GM23338 (cell line): Measurements from ENCODE around the gene B4GALT6. TPM values are rescaled to one million over a fixed set of nuclear protein-coding genes. Genes with fewer than 3 reads are reported as not detected.

Experiments
- ATAC-seq: fragments of 200-7000 bp; cut with Tn5 transposase; 3 replicates; pipeline ENCODE4 v1.9.1; 2020
- DNase-seq: peaks from one replicate; pipeline ENCODE4 v3.0.0-alpha.2; 2015; ENCODE audit warnings: low spot score
- H2AFZ ChIP-seq: fragments of 200-600 bp; sonication (generic); 2 replicates; pipeline ENCODE4 v1.8.0; 2016; ENCODE audit warnings: antibody characterized with exemption, mild to moderate bottlenecking, moderate library complexity
- H3F3A ChIP-seq: fragments of 200-600 bp; sonication (generic); replicated peaks from 2 replicates; pipeline ENCODE4 v1.8.0; 2017; ENCODE audit warnings: antibody characterized with exemption, mixed run types, low read depth
- H3K27ac ChIP-seq: fragments of 200-600 bp; sonication (generic); 2 replicates; pipeline ENCODE4 v1.6.1; 2016; ENCODE audit warnings: low read depth
- H3K27me3 ChIP-seq: fragments of 200-600 bp; sonication (generic); 2 replicates; pipeline ENCODE4 v1.8.0; 2016; ENCODE audit warnings: mild to moderate bottlenecking, mixed run types, moderate library complexity; ENCODE audit not compliant: insufficient read depth
- H3K36me3 ChIP-seq: fragments of 200-600 bp; sonication (generic); 2 replicates; pipeline ENCODE4 v1.8.0; 2016; ENCODE audit warnings: mild to moderate bottlenecking; ENCODE audit not compliant: insufficient read depth
- H3K4me1 ChIP-seq: fragments of 200-600 bp; sonication (generic); 2 replicates; pipeline ENCODE4 v1.8.0; 2016; ENCODE audit warnings: mild to moderate bottlenecking, moderate library complexity; ENCODE audit not compliant: insufficient read depth
- H3K4me2 ChIP-seq: fragments of 200-600 bp; sonication (generic); 2 replicates; pipeline ENCODE4 v1.7.1; 2017; ENCODE audit warnings: mixed run types
- H3K4me3 ChIP-seq: fragments of 200-600 bp; sonication (generic); 2 replicates; pipeline ENCODE4 v1.6.1; 2016; ENCODE audit warnings: mixed run types
- H3K79me2 ChIP-seq: fragments of 200-600 bp; sonication (generic); replicated peaks from 2 replicates; pipeline ENCODE4 v1.8.0; 2017; ENCODE audit warnings: mild to moderate bottlenecking; ENCODE audit not compliant: insufficient read depth
- H3K9me2 ChIP-seq: fragments of 200-600 bp; sonication (generic); 2 replicates; pipeline ENCODE4 v1.8.0; 2017; ENCODE audit not compliant: insufficient read depth
- H4K20me1 ChIP-seq: fragments of 200-600 bp; sonication (generic); replicated peaks from 2 replicates; pipeline ENCODE4 v1.8.0; 2017; ENCODE audit warnings: mild to moderate bottlenecking; ENCODE audit not compliant: insufficient read depth
- H3K27ac Mint-ChIP-seq: 2 replicates; pipeline ENCODE4 v1.8.0; 2020; ENCODE audit warnings: inconsistent platforms, mild to moderate bottlenecking, moderate library complexity, mixed read lengths
- H3K27me3 Mint-ChIP-seq: 3 replicates; pipeline ENCODE4 v1.8.0; 2022; ENCODE audit warnings: low read depth, mild to moderate bottlenecking, moderate library complexity, mixed read lengths, inconsistent platforms; ENCODE audit not compliant: insufficient read depth, poor library complexity
- H3K36me3 Mint-ChIP-seq: 3 replicates; pipeline ENCODE4 v1.8.0; 2021; ENCODE audit warnings: low read depth, mild to moderate bottlenecking, inconsistent platforms, moderate library complexity, mixed read lengths
- H3K4me1 Mint-ChIP-seq: 3 replicates; pipeline ENCODE4 v1.8.0; 2020; ENCODE audit warnings: mild to moderate bottlenecking, inconsistent platforms, mixed read lengths
- H3K4me3 Mint-ChIP-seq: 3 replicates; pipeline ENCODE4 v1.8.0; 2021; ENCODE audit warnings: moderate library complexity, mild to moderate bottlenecking, inconsistent platforms, mixed read lengths
- H3K9me3 Mint-ChIP-seq: 3 replicates; pipeline ENCODE4 v1.8.0; 2020; ENCODE audit warnings: moderate library complexity, mild to moderate bottlenecking, inconsistent platforms, mixed read lengths
- ETS1 ChIP-seq: IDR thresholded peaks from 2 replicates; pipeline ENCODE4 v1.6.1; 2016; ENCODE audit warnings: antibody characterized with exemption
- EZH2 ChIP-seq: fragments of 200-600 bp; sonication (generic); IDR thresholded peaks from one replicate; pipeline ENCODE4 v1.8.0; 2017; ENCODE audit warnings: antibody characterized with exemption, mild to moderate bottlenecking, low read depth; ENCODE audit not compliant: unreplicated experiment
- EZH2phosphoT487 ChIP-seq: fragments of 200-600 bp; sonication (generic); IDR thresholded peaks from one replicate; pipeline ENCODE4 v1.8.1; 2018; ENCODE audit warnings: antibody characterized with exemption; ENCODE audit not compliant: unreplicated experiment
- JUNB ChIP-seq: IDR thresholded peaks from one replicate; pipeline ENCODE4 v1.6.1; 2016; ENCODE audit warnings: antibody characterized with exemption; ENCODE audit not compliant: unreplicated experiment
- NANOG ChIP-seq: IDR thresholded peaks from 2 replicates; pipeline ENCODE4 v1.6.1; 2016; ENCODE audit warnings: antibody characterized with exemption, borderline replicate concordance
- POLR2AphosphoS5 ChIP-seq: IDR thresholded peaks from 2 replicates; pipeline ENCODE4 v1.6.1; 2016; ENCODE audit warnings: antibody characterized with exemption, low read depth
- STAT1 ChIP-seq: IDR thresholded peaks from one replicate; pipeline ENCODE4 v1.6.1; 2016; ENCODE audit warnings: antibody characterized with exemption; ENCODE audit not compliant: unreplicated experiment
- ZNF331 ChIP-seq: fragments of 250-450 bp; sonication (Bioruptor Pico); IDR thresholded peaks from 2 replicates; pipeline ENCODE4 v1.5.0; 2020; ENCODE audit warnings: low read depth, mild to moderate bottlenecking, moderate library complexity
- polyA plus RNA-seq: library from polyadenylated mRNA; unstranded; fragments of >200 nt; fragmentation: Nextera tagmentation; extraction: Ambion mirVana; gene quantifications from 2 replicates; pipeline ENCODE4 v1.2.1, GENCODE V29; 2016
- total RNA-seq: library from RNA; depleted of rRNA; stranded (reverse); fragments of >200 nt; shearing (Covaris generic); gene quantifications from 2 replicates; pipeline ENCODE4 v1.2.3, GENCODE V29; 2014
- TF ChIP-seq, protein P1 (sequence below), 2 experiments: fragments of 200-600 bp in 1 of 2; sonication (generic) in 1 of 2; conservative IDR thresholded peaks; 2 replicates each; pipeline versions ENCODE4 v1.5.1 to v1.6.1; 2016 to 2017; ENCODE audit warnings: antibody characterized with exemption in 2 of 2, low read depth in 2 of 2, mild to moderate bottlenecking in 2 of 2, moderate library complexity in 1 of 2

Gene B4GALT6
- total and polyA plus RNA-seq, 2 experiments from 2014 or later, result 14.8 to 33.8 TPM

- Histone ChIP-seq H3K4me3 (no peak overlapping the region), H2AFZ (0 out of 2 replicates have a peak overlapping the region, but pooled peaks have one; percentile 0), H3K36me3 (no peaks in the 10 kb centered on the region), H3K27ac (no peak overlapping the region), H3K79me2 (no peaks in the 10 kb centered on the region), H3K9me2 (no peaks in the 10 kb centered on the region), H3F3A (no peaks in the 10 kb centered on the region), H4K20me1 (no peaks in the 10 kb centered on the region), H3K4me2 (no peak overlapping the region), H3K27me3 (no peaks in the 10 kb centered on the region), H3K4me1 (peaks cover 6% of the 10 kb centered on the region; the same call in 1 of the 2 replicates)
- ATAC-seq (no peak), DNase-seq (no peak)
- no peak overlapping the region for H3K4me3 Mint-ChIP-seq
- no peaks in the 10 kb centered on the region for H3K9me3 Mint-ChIP-seq
- no peaks in the 10 kb centered on the region for H3K27me3 Mint-ChIP-seq
- no peaks in the 10 kb centered on the region for H3K36me3 Mint-ChIP-seq
- H3K4me1 Mint-ChIP-seq, result peaks cover 24% of the 10 kb centered on the region; the same call in 2 of the 3 replicates
- H3K27ac Mint-ChIP-seq, result no peak overlapping the region
- TF ChIP-seq JUNB (no peak), STAT1 (no peak), ZNF331 (CRISPR knock-in tag) (no peak), NANOG (no peak)
- TF ChIP-seq, protein P1, sequence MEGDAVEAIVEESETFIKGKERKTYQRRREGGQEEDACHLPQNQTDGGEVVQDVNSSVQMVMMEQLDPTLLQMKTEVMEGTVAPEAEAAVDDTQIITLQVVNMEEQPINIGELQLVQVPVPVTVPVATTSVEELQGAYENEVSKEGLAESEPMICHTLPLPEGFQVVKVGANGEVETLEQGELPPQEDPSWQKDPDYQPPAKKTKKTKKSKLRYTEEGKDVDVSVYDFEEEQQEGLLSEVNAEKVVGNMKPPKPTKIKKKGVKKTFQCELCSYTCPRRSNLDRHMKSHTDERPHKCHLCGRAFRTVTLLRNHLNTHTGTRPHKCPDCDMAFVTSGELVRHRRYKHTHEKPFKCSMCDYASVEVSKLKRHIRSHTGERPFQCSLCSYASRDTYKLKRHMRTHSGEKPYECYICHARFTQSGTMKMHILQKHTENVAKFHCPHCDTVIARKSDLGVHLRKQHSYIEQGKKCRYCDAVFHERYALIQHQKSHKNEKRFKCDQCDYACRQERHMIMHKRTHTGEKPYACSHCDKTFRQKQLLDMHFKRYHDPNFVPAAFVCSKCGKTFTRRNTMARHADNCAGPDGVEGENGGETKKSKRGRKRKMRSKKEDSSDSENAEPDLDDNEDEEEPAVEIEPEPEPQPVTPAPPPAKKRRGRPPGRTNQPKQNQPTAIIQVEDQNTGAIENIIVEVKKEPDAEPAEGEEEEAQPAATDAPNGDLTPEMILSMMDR (conservative IDR thresholded peaks at IDR 0.05; ENCODE audit: low read depth in 2 of 2), result no peak
These were observed 74.5 kb downstream of the B4GALT6 start for GRCh38 chr18:31609886-31610285.

DNA sequence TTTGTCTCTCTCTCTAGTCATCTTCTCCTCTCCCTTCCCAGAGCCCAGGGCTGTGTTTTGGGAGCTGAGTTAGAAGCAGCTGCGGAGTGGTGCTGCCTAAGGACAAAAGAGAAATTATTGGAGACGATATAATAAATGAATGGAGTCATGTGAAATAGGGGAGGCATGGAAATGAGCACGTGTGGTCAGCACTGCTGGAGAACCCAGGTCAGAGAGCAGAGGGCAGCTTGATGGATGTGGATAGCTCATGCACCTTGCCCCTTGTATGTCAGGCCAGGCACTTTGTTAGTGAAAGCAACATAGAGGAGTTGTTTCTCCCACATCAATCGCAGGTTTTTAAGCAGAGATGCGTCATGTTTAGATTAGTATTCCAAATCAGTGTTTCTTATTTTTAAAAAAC is 77.0 kb downstream of the B4GALT6 start:
- H3K9me2 ChIP-seq, result no peaks in the 10 kb centered on the region
- H3K4me3 Mint-ChIP-seq, result no peak overlapping the region
- DNase-seq, result no peak
- no peak overlapping the region for H3K27ac Mint-ChIP-seq
- no peaks in the 10 kb centered on the region for H3K79me2 ChIP-seq
- peaks cover 19% of the 10 kb centered on the region; the same call in 2 of the 3 replicates for H3K4me1 Mint-ChIP-seq
- no peaks in the 10 kb centered on the region for H3K36me3 ChIP-seq
- H3K27ac ChIP-seq, result no peak overlapping the region
- H3K9me3 Mint-ChIP-seq, result no peaks in the 10 kb centered on the region
- H2AFZ ChIP-seq, result no peak overlapping the region
- H3K4me3 ChIP-seq, result no peak overlapping the region
- no peak overlapping the region for H3K4me2 ChIP-seq
- H3F3A ChIP-seq, result no peaks in the 10 kb centered on the region
- TF ChIP-seq ETS1, result no peak
- no peak for TF ChIP-seq POLR2AphosphoS5
- TF ChIP-seq ZNF331 (CRISPR knock-in tag), result no peak
- no peak for TF ChIP-seq EZH2
- no peak for TF ChIP-seq STAT1
- TF ChIP-seq EZH2phosphoT487, result no peak
- TF ChIP-seq NANOG, result no peak
- no peak for ATAC-seq
- H3K27me3 Mint-ChIP-seq, result no peaks in the 10 kb centered on the region
- no peaks in the 10 kb centered on the region for H3K27me3 ChIP-seq
- peaks cover 6% of the 10 kb centered on the region; the same call in 1 of the 2 replicates for H3K4me1 ChIP-seq
- no peaks in the 10 kb centered on the region for H4K20me1 ChIP-seq
- H3K36me3 Mint-ChIP-seq, result no peaks in the 10 kb centered on the region
